NT2/D1 (cell line): Measurements from ENCODE around the gene IFNAR1.

Experiments
- DNase-seq: peaks from one replicate; pipeline ENCODE4 v3.0.0-alpha.2; 2011; ENCODE audit warnings: low read depth, low spot score
- H3K27me3 ChIP-seq: 2 replicates; pipeline ENCODE4 v1.6.0; 2011; ENCODE audit warnings: mild to moderate bottlenecking; ENCODE audit not compliant: insufficient read length, insufficient read depth
- H3K36me3 ChIP-seq: 2 replicates; pipeline ENCODE4 v1.6.1; 2011; ENCODE audit warnings: mild to moderate bottlenecking, low read length, mixed read lengths; ENCODE audit not compliant: insufficient read depth, insufficient read length
- H3K4me1 ChIP-seq: 2 replicates; pipeline ENCODE4 v1.5.1; 2011; ENCODE audit not compliant: insufficient read depth, insufficient read length
- H3K4me3 ChIP-seq: 2 replicates; pipeline ENCODE4 v1.5.1; 2011; ENCODE audit warnings: low read depth; ENCODE audit not compliant: insufficient read length
- H3K9ac ChIP-seq: 2 replicates; pipeline ENCODE4 v1.6.0; 2011; ENCODE audit warnings: low read depth; ENCODE audit not compliant: insufficient read length
- H3K9me3 ChIP-seq: 2 replicates; pipeline ENCODE4 v1.5.1; 2011; ENCODE audit warnings: mild to moderate bottlenecking, low read length; ENCODE audit not compliant: insufficient read depth
- SUZ12 ChIP-seq: IDR thresholded peaks from 2 replicates; pipeline ENCODE4 v1.6.1; 2011; ENCODE audit not compliant: insufficient read length, insufficient read depth; ENCODE audit errors: extremely low read depth
- YY1 ChIP-seq: IDR thresholded peaks from 2 replicates; pipeline ENCODE4 v1.6.1; 2011; ENCODE audit not compliant: insufficient read length, insufficient read depth
- ZNF274 ChIP-seq: IDR thresholded peaks from 2 replicates; pipeline ENCODE4 v1.6.1; 2011; ENCODE audit warnings: mild to moderate bottlenecking, low read depth, low read length

IFNAR1 gene

GRCh38 chr21:33299181-33299752, 25.5 kb upstream of the IFNAR1 start:
- Histone ChIP-seq H3K36me3 (peaks cover 5% of the 10 kb centered on the region), H3K27me3 (no peaks in the 10 kb centered on the region), H3K9ac (no peak overlapping the region), H3K4me3 (no peak overlapping the region), H3K4me1 (no peaks in the 10 kb centered on the region), H3K9me3 (no peaks in the 10 kb centered on the region)
- TF ChIP-seq ZNF274 (no peak), YY1 (no peak), SUZ12 (no peak)
- peak; percentile 9 for DNase-seq

GRCh38 chr21:33300701-33301631, 23.8 kb upstream of the IFNAR1 start:
- Histone ChIP-seq H3K4me3 (no peak overlapping the region), H3K36me3 (peaks cover 5% of the 10 kb centered on the region), H3K9me3 (no peaks in the 10 kb centered on the region), H3K9ac (no peak overlapping the region), H3K27me3 (no peaks in the 10 kb centered on the region), H3K4me1 (no peaks in the 10 kb centered on the region)
- TF ChIP-seq SUZ12 (no peak), YY1 (no peak), ZNF274 (no peak)
- DNase-seq = no peak

DNA sequence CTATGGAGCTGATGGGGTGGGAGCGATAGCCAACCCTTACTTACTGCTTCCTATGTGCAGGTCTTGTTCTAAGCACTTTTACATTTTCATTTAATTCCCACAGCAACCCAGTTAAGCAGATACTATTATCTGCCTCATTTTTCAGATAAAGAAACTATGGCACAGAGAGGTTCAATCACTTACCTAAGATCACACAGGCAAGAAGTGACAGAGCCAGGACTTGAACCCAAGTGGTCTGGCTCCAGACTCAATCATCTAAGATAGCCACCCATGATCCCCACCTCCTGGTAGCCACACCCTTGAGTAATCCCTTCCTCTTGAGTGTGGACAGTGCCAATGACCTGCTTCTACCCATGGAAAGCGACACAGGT, 23.2 kb upstream of the IFNAR1 start:
- no peak for DNase-seq
- no peak overlapping the region for H3K9ac ChIP-seq
- H3K4me3 ChIP-seq = no peak overlapping the region
- no peaks in the 10 kb centered on the region for H3K27me3 ChIP-seq
- no peak for TF ChIP-seq YY1
- no peak for TF ChIP-seq SUZ12
- TF ChIP-seq ZNF274 = no peak
- no peaks in the 10 kb centered on the region for H3K4me1 ChIP-seq
- H3K9me3 ChIP-seq = no peaks in the 10 kb centered on the region
- no peaks in the 10 kb centered on the region for H3K36me3 ChIP-seq

DNA sequence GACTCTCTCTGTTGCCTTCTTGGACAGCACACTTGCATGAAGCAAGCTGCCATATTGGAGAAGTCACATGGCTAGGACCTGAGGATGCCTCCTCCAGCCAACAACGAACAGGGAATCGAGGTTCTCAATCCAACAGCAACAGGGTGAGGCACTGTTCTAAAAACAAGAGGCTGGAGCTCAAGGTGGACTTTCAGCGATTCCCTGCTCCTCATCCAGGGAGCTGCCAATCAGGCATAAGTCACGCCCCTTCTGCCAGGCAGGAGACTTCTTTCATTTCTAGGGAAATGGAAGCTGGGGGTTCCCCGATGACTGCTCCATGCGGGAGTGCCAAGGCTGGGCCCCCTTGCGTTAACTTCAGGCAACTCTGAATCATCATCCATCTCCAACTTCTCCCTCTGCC, 22.7 kb upstream of the IFNAR1 start:
- no peak overlapping the region for H3K9ac ChIP-seq

GRCh38 chr21:33302796-33303195, 22.0 kb upstream of the IFNAR1 start:
- TF ChIP-seq ZNF274 (no peak), YY1 (no peak), SUZ12 (no peak)
- DNase-seq = no peak
- H3K4me1 ChIP-seq = no peaks in the 10 kb centered on the region
- no peaks in the 10 kb centered on the region for H3K27me3 ChIP-seq
- no peaks in the 10 kb centered on the region for H3K9me3 ChIP-seq
- H3K9ac ChIP-seq = no peak overlapping the region
- H3K4me3 ChIP-seq = no peak overlapping the region
- H3K36me3 ChIP-seq = no peaks in the 10 kb centered on the region

More for the DNA sequence above, 22.7 kb upstream of the IFNAR1 start:
- TF ChIP-seq SUZ12 = no peak
- no peaks in the 10 kb centered on the region for H3K4me1 ChIP-seq
- H3K27me3 ChIP-seq = no peaks in the 10 kb centered on the region
- no peak overlapping the region for H3K4me3 ChIP-seq
- H3K9me3 ChIP-seq = no peaks in the 10 kb centered on the region
- H3K36me3 ChIP-seq = no peaks in the 10 kb centered on the region
- DNase-seq = no peak

DNA sequence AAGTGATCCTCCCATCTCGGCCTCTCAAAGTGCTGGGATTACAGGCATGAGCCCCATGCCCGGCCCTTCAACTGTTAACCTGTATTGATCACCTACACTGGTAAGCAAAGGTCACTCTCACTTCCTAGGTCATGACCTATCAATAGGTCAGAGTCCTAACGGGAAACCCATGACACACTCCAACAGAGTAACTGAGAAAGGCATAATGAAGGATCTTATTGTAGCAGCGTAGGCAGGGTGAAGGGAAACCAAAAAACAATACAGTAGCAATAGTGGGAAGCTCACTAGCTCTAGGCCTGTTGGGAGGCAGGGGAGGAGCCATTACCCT, 19.5 kb upstream of the IFNAR1 start:
- Histone ChIP-seq H3K4me3 (no peak overlapping the region), H3K27me3 (no peaks in the 10 kb centered on the region), H3K36me3 (no peaks in the 10 kb centered on the region), H3K9ac (no peak overlapping the region), H3K9me3 (no peaks in the 10 kb centered on the region), H3K4me1 (no peaks in the 10 kb centered on the region)
- DNase-seq = no peak
- TF ChIP-seq YY1 (no peak), SUZ12 (no peak), ZNF274 (no peak)

- TF ChIP-seq YY1 (no peak), ZNF274 (no peak), SUZ12 (no peak)
- no peaks in the 10 kb centered on the region for H3K36me3 ChIP-seq
- no peaks in the 10 kb centered on the region for H3K27me3 ChIP-seq
- H3K4me3 ChIP-seq = no peak overlapping the region
- H3K4me1 ChIP-seq = no peaks in the 10 kb centered on the region
- DNase-seq = no peak
- no peaks in the 10 kb centered on the region for H3K9me3 ChIP-seq
- no peak overlapping the region for H3K9ac ChIP-seq
Measured at GRCh38 chr21:33305938-33306337, 18.8 kb upstream of the IFNAR1 start.
